Peyer's patch (tissue), 4 donors: ENCODE results near the gene SLX4IP.

ENCODE experiments used
- POLR2A ChIP-seq, 2 donors: fragments of 450-650 bp; IDR thresholded peaks; one replicate each; pipeline ENCODE4 v1.5.1; 2017; ENCODE audit warnings: antibody characterized with exemption in 2 of 2, mild to moderate bottlenecking in 2 of 2, moderate library complexity in 2 of 2
- TF ChIP-seq, protein P1 (sequence below), 6 experiments: fragments of 450-650 bp in 4 of 6; fragments of 200-600 bp in 2 of 6; sonication (generic) in 1 of 6; IDR thresholded peaks; one replicate each; pipeline ENCODE4 v1.5.1; 2017 to 2019; ENCODE audit warnings: antibody characterized with exemption in 6 of 6, mild to moderate bottlenecking in 3 of 6, moderate library complexity in 1 of 6

DNA sequence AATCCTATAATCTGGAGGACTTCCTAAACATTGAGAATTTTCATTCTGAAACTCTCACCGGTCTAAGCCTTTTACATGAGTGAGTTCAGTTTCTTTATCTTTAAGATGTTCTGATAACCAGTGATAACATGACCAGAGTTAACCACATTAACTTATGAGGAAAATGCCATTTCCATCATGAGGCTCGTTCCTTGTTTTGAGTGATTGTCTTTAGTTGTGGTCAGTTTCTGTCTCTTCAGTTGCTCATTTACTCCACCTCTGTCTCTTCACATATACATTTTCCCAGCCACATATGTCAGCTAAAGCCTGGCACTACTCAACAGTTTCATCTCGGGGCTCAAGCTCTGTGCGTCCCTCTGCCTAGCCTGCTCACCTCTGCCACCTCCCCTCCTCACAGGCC is 168.3 kb downstream of the SLX4IP start:
- TF ChIP-seq, protein P1, sequence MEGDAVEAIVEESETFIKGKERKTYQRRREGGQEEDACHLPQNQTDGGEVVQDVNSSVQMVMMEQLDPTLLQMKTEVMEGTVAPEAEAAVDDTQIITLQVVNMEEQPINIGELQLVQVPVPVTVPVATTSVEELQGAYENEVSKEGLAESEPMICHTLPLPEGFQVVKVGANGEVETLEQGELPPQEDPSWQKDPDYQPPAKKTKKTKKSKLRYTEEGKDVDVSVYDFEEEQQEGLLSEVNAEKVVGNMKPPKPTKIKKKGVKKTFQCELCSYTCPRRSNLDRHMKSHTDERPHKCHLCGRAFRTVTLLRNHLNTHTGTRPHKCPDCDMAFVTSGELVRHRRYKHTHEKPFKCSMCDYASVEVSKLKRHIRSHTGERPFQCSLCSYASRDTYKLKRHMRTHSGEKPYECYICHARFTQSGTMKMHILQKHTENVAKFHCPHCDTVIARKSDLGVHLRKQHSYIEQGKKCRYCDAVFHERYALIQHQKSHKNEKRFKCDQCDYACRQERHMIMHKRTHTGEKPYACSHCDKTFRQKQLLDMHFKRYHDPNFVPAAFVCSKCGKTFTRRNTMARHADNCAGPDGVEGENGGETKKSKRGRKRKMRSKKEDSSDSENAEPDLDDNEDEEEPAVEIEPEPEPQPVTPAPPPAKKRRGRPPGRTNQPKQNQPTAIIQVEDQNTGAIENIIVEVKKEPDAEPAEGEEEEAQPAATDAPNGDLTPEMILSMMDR (IDR thresholded peaks at IDR 0.05) = no peak
- no peak for TF ChIP-seq POLR2A (IDR thresholded peaks at IDR 0.05)
